ENCODE measurements around the gene IGF2BP1. TPM values are rescaled to one million over a fixed set of nuclear protein-coding genes. Genes with fewer than 3 reads are reported as not detected.
"Not testable (repeated sequence)": the region's sequence is repeated elsewhere in the genome, so short reads cannot be mapped to it uniquely, and the experiment has no call there.

The IGF2BP1 gene
- total and polyA plus RNA-seq, 5 donors from 2014 or later, result not detected

GRCh38 chr17:49101054-49101534, 103.9 kb downstream of the IGF2BP1 start:
- Mint-ChIP-seq H3K27me3 (peaks cover 15% of the 10 kb centered on the region), H3K4me3 (no peak overlapping the region), H3K4me1 (no peaks in the 10 kb centered on the region), H3K36me3 (no peaks in the 10 kb centered on the region), H3K27ac (peak overlapping the region in 1 of 3 donors; percentile 44), H3K9me3 (no peaks in the 10 kb centered on the region)
- H3K36me3 ChIP-seq (ENCODE audit: control insufficient read depth, insufficient read depth, low read length), result no peaks in the 10 kb centered on the region
- no peak overlapping the region for H3K27ac ChIP-seq (ENCODE audit: insufficient read depth, low read length, poor library complexity, severe bottlenecking)
- DNase-seq (no peak), ATAC-seq (ENCODE audit: low read depth in 2 of 2) (no peak)
- H3K4me1 ChIP-seq (ENCODE audit: control insufficient read depth, insufficient read depth, low read length, poor library complexity, severe bottlenecking), result no peaks in the 10 kb centered on the region
- H3K9me3 ChIP-seq (ENCODE audit: control insufficient read depth in 2 of 2, low read length in 2 of 2), result no peaks in the 10 kb centered on the region
- no peak overlapping the region for H3K4me3 ChIP-seq (ENCODE audit: low read depth, low read length)
- H3K27me3 ChIP-seq (ENCODE audit: control insufficient read depth, insufficient read depth, low read length), result no peaks in the 10 kb centered on the region

GRCh38 chr17:49103360-49103759, 106.2 kb downstream of the IGF2BP1 start:
- H3K27me3 ChIP-seq (ENCODE audit: control insufficient read depth, insufficient read depth, low read length); H3K27ac Mint-ChIP-seq; H3K4me1 ChIP-seq (ENCODE audit: control insufficient read depth, insufficient read depth, low read length, poor library complexity, severe bottlenecking); H3K27ac ChIP-seq (ENCODE audit: insufficient read depth, low read length, poor library complexity, severe bottlenecking); H3K36me3 Mint-ChIP-seq; H3K9me3 ChIP-seq (ENCODE audit: control insufficient read depth in 2 of 2, low read length in 2 of 2); H3K36me3 ChIP-seq (ENCODE audit: control insufficient read depth, insufficient read depth, low read length); ATAC-seq (ENCODE audit: low read depth in 2 of 2); H3K4me3 ChIP-seq (ENCODE audit: low read depth, low read length); DNase-seq; H3K4me1 Mint-ChIP-seq; H3K4me3 Mint-ChIP-seq; H3K9me3 Mint-ChIP-seq: not testable (repeated sequence)
- peaks cover 18% of the 10 kb centered on the region for H3K27me3 Mint-ChIP-seq

- Mint-ChIP-seq H3K4me1 (peaks cover 0 to 4% (median 0%) of the 10 kb centered on the region in 4 donors), H3K9me3 (no peaks in the 10 kb centered on the region), H3K27me3 (peaks cover 19% of the 10 kb centered on the region), H3K4me3 (no peak overlapping the region), H3K36me3 (no peaks in the 10 kb centered on the region), H3K27ac (no peak overlapping the region)
- Histone ChIP-seq H3K9me3 (ENCODE audit: control insufficient read depth in 2 of 2, low read length in 2 of 2) (no peaks in the 10 kb centered on the region), H3K4me3 (ENCODE audit: low read depth, low read length) (no peak overlapping the region), H3K4me1 (ENCODE audit: control insufficient read depth, insufficient read depth, low read length, poor library complexity, severe bottlenecking) (no peaks in the 10 kb centered on the region), H3K27ac (ENCODE audit: insufficient read depth, low read length, poor library complexity, severe bottlenecking) (no peak overlapping the region), H3K36me3 (ENCODE audit: control insufficient read depth, insufficient read depth, low read length) (no peaks in the 10 kb centered on the region), H3K27me3 (ENCODE audit: control insufficient read depth, insufficient read depth, low read length) (no peaks in the 10 kb centered on the region)
- ATAC-seq (ENCODE audit: low read depth in 2 of 2), result no peak
- DNase-seq, result no peak
Measured at GRCh38 chr17:49104511-49105074, 107.4 kb downstream of the IGF2BP1 start.

Other genes with a start within 250 kb of the IGF2BP1 start
- not detected for gene TTLL6, start 180.2 kb upstream of the IGF2BP1 start, total RNA-seq
- gene TTLL6, start 180.2 kb upstream of the IGF2BP1 start, polyA plus RNA-seq, result not detected
- gene CALCOCO2, start 166.3 kb upstream of the IGF2BP1 start, total RNA-seq, result 226 TPM
- gene CALCOCO2, start 166.3 kb upstream of the IGF2BP1 start, polyA plus RNA-seq, result 100 to 1,000 TPM; 179 to 240 (median 203) TPM
- gene ATP5MC1, start 104.6 kb upstream of the IGF2BP1 start, total RNA-seq, result 20.2 TPM
- 100 to 1,000 TPM; 121 to 162 (median 146) TPM for gene ATP5MC1, start 104.6 kb upstream of the IGF2BP1 start, polyA plus RNA-seq
- 98.3 TPM for gene UBE2Z, start 89.0 kb upstream of the IGF2BP1 start, total RNA-seq
- gene UBE2Z, start 89.0 kb upstream of the IGF2BP1 start, polyA plus RNA-seq, result 10 to 100 TPM; 59.2 to 70.7 (median 66.6) TPM
- 70.3 TPM for gene SNF8, start 52.5 kb upstream of the IGF2BP1 start, total RNA-seq
- 100 to 1,000 TPM; 107 to 125 (median 120) TPM for gene SNF8, start 52.5 kb upstream of the IGF2BP1 start, polyA plus RNA-seq
- not detected for gene GIP, start 28.8 kb upstream of the IGF2BP1 start, total RNA-seq
- gene GIP, start 28.8 kb upstream of the IGF2BP1 start, polyA plus RNA-seq, result not detected
- gene B4GALNT2, start 135.4 kb downstream of the IGF2BP1 start, total RNA-seq, result not detected
- not detected for gene B4GALNT2, start 135.4 kb downstream of the IGF2BP1 start, polyA plus RNA-seq
- 1.5 TPM for gene GNGT2, start 213.2 kb downstream of the IGF2BP1 start, total RNA-seq
- gene GNGT2, start 213.2 kb downstream of the IGF2BP1 start, polyA plus RNA-seq, result 10 to 100 TPM in 1 of 4 donors, 1 to 10 TPM in 3; 4.1 to 11.4 (median 7.4) TPM
- gene ABI3, start 213.3 kb downstream of the IGF2BP1 start, total RNA-seq, result 6.5 TPM
- 10 to 100 TPM; 12.1 to 27.6 (median 17.3) TPM for gene ABI3, start 213.3 kb downstream of the IGF2BP1 start, polyA plus RNA-seq
- not detected for gene PHOSPHO1, start 233.4 kb downstream of the IGF2BP1 start, total RNA-seq
- under 1 TPM in 3 of 4 donors, not detected in 1; 0.11 to 0.24 (median 0.15) TPM for gene PHOSPHO1, start 233.4 kb downstream of the IGF2BP1 start, polyA plus RNA-seq

Data from CD4-positive, CD25-positive, alpha-beta regulatory T cell (primary cell).